Fibroblast of pulmonary artery (primary cell): ENCODE data around the gene C2CD2L.

ENCODE experiments used
- DNase-seq: peaks from one replicate; pipeline ENCODE4 v3.0.0-alpha.2; 2010; ENCODE audit warnings: low read depth
- H3K4me3 ChIP-seq: replicated peaks from 2 replicates; pipeline ENCODE4 v1.5.1; 2011; ENCODE audit warnings: low read depth, mild to moderate bottlenecking, control low read depth, low read length, moderate library complexity
- TF ChIP-seq, protein P1 (sequence below): IDR thresholded peaks from 2 replicates; pipeline ENCODE4 v1.5.1; 2011; ENCODE audit warnings: mild to moderate bottlenecking, control low read depth, low read length, inconsistent platforms; ENCODE audit errors: missing control alignments

The C2CD2L gene

GRCh38 chr11:119153049-119153818 lies 46.1 kb downstream of the C2CD2L start:
- no peak for DNase-seq
- H3K4me3 ChIP-seq, result no peak overlapping the region
- TF ChIP-seq, protein P1, sequence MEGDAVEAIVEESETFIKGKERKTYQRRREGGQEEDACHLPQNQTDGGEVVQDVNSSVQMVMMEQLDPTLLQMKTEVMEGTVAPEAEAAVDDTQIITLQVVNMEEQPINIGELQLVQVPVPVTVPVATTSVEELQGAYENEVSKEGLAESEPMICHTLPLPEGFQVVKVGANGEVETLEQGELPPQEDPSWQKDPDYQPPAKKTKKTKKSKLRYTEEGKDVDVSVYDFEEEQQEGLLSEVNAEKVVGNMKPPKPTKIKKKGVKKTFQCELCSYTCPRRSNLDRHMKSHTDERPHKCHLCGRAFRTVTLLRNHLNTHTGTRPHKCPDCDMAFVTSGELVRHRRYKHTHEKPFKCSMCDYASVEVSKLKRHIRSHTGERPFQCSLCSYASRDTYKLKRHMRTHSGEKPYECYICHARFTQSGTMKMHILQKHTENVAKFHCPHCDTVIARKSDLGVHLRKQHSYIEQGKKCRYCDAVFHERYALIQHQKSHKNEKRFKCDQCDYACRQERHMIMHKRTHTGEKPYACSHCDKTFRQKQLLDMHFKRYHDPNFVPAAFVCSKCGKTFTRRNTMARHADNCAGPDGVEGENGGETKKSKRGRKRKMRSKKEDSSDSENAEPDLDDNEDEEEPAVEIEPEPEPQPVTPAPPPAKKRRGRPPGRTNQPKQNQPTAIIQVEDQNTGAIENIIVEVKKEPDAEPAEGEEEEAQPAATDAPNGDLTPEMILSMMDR, result no peak

GRCh38 chr11:119154178-119154577 lies 47.0 kb downstream of the C2CD2L start:
- no peak overlapping the region for H3K4me3 ChIP-seq
- TF ChIP-seq, protein P1, result no peak
- no peak for DNase-seq

DNA sequence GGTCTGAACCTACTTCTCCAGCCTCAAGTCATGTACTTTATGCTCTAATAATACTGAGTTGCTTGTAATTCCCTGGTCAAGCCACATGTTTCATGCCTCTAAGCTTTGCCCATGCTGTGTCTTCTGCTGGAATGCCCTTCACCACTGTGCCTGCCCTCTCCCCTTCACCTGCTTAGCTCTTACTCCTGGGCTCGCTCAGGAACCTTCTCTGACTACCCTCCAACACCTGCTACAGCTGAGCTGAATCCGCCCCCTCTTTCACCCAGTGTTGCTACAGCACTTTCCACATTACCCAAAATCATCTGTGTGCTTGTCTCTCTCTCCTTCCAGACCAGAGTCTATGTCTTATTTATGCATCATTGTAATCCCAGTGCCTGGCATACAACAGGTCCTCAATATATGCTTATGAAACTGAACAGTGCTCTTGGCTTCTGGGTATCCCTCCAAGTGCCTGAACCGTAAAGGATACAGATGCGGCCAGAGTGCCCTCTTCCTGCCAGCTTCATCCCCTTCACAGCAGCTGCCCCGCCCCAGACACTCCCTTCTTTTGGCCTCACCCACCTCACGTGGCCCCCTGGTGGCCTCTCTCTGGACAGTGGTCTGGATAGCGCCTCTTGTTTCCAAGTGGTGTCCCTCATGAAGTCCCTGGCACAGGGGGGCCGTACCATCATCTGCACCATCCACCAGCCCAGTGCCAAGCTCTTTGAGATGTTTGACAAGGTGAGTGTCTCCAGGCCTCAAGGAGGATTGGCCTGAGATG lies 48.8 kb downstream of the C2CD2L start:
- H3K4me3 ChIP-seq, result no peak overlapping the region
- TF ChIP-seq, protein P1, result peak; percentile 4
- DNase-seq, result no peak

- DNase-seq, result no peak
- TF ChIP-seq, protein P1, result no peak
- H3K4me3 ChIP-seq, result no peak overlapping the region
Measured at GRCh38 chr11:119156496-119156895, 49.4 kb downstream of the C2CD2L start.

DNA sequence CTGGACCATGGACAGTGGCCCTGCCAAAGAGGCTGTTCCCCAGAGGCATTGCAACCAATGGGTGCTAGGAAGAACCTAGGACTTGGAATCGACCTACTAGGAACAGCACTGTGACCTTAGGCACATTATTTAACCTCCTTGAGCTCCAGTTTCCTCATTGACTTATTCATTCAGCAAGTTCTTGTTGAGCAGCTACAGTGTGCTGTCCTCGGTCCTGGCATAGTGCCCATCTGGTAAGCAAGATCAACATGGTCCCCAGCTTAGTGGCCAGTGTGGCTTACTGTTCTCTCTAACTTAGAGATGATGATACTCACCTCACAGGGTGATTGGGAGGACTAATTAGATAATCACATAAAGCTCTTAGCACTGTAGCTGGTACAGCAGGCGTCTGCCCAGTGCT lies 49.9 kb downstream of the C2CD2L start:
- no peak overlapping the region for H3K4me3 ChIP-seq
- no peak for DNase-seq
- TF ChIP-seq, protein P1, result no peak

- no peak overlapping the region for H3K4me3 ChIP-seq
- TF ChIP-seq, protein P1, result no peak
- no peak for DNase-seq
Measured at GRCh38 chr11:119158467-119158866, 51.3 kb downstream of the C2CD2L start.
